Measurements from ENCODE around the gene PHF21B. TPM values are rescaled to one million over a fixed set of nuclear protein-coding genes. Genes with fewer than 3 reads are reported as not detected.

Gene PHF21B
- total RNA-seq, 1 donor from 2014 or later: 0.30 TPM

DNA sequence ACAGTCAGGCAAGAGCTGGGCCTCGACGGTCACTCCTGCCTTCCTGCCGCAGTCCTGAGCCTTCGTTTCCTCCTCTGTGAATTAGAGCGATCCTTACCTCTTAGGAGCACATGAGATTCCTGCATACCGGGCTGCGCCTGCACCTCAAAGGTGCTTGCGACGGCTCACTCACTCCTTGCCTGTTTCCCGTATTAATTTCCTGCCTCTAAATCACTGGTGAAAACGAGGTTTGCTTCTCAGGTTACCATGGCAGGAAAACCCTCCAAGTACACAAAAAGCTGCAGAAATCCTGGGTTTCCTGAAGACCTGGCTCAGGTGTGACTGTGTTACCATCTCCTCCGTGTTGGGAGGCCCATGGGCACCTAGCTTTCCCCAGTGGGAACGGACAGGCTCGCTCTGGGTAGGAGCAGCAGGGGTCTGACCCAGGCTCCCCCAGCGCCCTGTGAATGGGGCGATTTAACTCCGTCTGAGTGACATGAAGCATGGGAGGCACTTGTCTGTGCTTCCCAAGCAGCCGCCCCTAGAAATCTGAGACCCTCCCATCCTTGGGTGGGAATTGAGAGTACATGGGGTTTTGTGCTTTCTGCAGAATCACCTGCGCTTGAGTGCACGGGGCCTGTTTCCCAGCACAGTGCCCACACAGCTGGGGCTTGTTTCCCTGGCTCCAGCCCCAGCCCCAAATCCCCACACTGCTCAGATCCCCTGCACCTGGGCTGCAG, 64.8 kb downstream of the PHF21B start:
- intact Hi-C loops (cut with DNase I): no loop called here
- no peak for DNase-seq
- no peak for ATAC-seq (ENCODE audit: poor library complexity)

DNA sequence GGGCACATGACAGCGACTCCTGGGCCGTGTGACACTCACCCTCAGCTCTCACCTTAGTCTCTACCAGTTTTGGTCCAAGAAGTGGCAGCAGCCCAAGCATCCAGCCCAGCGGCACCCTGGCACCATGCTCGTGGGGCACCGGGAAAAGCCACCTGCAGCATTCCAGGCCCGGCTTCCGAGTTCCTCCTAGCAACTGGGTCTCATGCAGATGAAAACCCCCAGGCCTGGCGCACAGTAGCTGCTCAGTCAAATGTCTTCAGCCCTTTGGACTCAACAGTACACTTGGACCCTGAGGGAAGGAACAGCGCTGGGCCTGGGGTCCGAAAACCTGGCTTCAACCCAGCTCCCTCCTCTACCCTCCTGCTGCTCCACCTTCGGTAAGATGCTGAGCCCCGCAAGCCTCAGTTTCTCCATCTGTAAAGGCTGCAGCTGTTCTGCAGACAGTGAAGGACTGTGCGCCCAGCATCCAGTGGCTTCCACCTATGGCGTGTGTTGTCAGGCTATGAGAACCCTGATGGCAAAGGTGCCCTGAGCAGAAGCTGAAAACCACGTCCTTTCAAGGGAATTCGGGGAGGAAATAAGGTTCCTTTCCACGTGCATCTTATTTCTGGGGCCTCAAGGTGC, 66.0 kb downstream of the PHF21B start:
- ATAC-seq (ENCODE audit: poor library complexity): no peak
- intact Hi-C loops (cut with DNase I): no loop called here
- DNase-seq: no peak

DNA sequence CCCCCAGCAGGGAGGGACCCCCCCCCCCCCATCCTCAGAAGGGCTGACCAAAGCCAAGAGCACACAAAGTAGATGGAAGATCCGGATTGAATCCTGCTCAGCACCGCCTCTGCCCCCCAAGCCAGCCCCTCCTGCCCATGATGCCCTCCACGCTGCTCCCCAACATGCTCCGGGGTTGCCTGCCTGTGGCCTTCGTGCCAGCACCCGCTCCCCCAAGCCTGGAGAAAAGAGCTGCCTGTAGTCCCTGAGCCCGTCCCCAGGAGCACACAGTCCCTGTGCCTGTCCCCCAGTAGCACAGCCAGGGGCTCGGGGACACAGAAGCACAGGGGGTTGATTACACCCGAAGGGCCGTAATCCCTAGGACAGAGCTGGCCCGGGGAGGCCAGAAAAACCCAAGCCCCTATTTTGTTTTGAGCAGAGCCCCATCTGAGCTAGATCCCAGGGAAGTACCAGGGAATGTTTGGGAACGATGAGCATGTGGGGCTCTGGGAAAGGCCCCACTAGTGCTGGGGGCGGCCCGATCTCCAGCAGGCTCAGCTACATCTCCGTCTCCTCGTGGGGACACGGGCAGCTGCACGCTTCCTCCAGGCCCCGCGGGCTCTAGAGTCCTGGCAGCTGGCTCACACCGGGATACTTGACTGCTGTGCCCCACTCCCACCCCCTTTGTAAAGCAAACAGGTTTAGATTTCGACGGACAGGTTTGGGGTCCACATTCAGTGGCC, 66.7 kb downstream of the PHF21B start:
- intact Hi-C loops (cut with DNase I): no loop called here
- DNase-seq (no peak), ATAC-seq (ENCODE audit: poor library complexity) (no peak)

DNA sequence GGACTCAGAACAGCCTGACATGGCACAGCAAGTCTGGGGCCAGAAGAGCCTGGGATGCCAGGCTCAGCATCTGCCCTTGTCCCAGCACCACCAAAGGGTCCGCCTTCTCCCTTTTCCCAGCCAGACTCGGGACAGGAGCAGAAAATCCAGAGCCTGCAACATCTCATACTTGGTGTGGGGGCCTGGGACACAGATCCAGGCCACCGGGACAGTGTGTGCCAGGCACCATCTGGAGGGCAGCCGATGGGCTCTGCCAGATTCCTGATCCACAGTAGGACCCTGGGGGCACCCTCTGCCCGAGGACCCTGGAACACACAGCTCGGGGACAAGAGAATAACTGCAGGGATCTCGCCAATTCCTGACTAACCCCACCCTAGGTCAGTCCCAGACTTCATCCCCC, 67.7 kb downstream of the PHF21B start:
- no peak for ATAC-seq (ENCODE audit: poor library complexity)
- intact Hi-C loops (cut with DNase I): no loop called here
- DNase-seq: no peak

DNA sequence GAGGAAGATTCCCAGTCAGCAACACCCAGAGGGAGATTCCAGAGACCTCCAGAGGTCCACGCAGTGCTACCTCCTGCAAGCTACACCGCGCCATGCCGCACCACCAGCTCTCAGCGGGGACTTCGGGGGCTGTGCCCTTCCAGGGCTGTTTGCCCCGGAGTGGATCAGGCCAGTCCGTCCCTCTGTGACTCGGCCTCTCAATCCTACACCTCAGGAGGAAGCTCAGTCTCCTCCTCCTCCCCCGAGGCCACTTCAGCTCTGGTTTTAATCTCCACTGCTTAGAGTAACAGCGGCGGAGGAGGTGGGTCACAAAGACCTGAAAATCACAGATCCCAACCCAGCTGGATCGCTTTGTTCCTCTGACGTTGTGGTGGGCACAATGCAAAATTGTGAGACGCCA, 68.6 kb downstream of the PHF21B start:
- ATAC-seq (ENCODE audit: poor library complexity): no peak
- intact Hi-C loops (cut with DNase I): no loop called here
- no peak for DNase-seq

DNA sequence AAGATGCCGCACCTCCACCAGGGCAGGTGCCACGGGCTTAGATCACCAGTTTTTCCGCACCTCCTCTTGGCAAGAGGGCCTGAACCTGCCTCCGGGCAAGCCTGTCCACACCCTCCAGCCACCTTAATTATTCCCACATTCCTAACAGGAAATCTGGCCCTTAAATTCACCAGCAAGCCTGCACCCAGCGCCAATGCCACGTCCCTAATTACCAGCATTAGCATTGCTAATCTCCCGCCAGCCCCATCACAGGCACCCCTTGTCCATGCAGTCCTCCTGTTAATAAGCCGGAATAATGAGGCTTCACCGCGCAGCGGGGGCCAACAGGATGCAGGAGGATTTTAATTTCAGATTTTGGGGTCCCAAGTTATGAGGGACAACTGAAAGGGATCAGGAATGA, 69.7 kb downstream of the PHF21B start:
- DNase-seq (peak; percentile 14), ATAC-seq (ENCODE audit: poor library complexity) (no peak)
- intact Hi-C loops (cut with DNase I): no loop called here

DNA sequence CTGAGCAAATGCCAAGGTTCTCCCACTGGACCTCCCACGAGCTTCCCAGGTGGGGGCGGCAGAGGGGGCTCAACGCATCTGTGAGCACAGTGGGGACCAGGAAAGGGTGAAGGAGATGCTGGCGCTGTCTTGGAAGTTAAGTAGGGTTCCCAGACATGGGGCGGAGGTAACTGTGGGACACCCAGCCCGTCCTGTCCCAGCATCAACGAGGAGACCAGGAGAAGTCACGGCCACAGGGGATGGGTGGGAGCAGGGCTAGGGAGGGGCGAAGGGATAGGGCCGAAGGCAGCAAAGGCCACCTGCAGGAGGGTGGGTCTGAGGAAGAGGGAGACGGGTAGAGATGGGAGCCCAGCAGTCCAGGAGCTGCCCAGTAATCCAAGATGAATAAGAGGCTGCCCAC, 70.4 kb downstream of the PHF21B start:
- no peak for ATAC-seq (ENCODE audit: poor library complexity)
- intact Hi-C loops (cut with DNase I): no loop called here
- peak; percentile 14 for DNase-seq

DNA sequence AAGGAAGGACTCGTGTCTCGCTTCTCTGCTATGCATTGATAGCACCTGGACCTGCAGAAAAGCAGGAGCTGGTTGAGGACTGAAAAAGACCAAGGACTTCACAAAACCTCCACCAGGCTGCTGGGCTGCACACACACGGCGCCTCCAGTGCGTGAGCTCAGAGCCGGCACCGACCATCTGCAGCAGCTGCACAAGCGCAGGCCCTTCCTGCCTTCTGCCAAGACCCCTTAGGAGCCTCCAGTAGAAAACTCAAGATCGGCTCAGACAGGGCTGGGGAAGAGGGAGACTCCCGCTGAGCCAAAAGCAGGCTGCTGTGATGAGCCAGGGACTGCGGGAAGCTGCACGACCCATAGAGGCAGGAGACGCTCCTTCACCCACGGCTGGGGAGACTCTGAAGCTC, 70.9 kb downstream of the PHF21B start:
- intact Hi-C loops (cut with DNase I): no loop called here
- no peak for ATAC-seq (ENCODE audit: poor library complexity)
- DNase-seq: peak; percentile 36

DNA sequence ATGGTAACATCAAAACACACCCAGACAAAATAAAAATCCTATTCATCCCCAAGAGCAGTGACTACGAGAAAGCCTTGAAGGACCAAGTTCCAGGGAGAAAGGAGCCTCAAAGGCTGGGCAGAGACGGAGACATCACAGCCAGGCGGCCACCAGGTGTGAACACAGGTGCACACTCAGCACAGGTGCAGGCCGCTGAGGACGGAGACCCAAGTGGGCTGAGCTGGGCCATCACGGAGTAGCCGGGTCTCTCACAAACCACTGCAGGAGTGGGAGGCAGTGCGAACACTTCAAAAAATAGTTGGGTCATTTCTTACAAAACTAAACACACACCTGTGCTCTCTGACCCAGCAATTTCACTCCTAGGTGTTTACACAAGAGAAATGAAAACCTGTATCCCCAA, 72.6 kb downstream of the PHF21B start:
- peak; percentile 18 for DNase-seq

DNA sequence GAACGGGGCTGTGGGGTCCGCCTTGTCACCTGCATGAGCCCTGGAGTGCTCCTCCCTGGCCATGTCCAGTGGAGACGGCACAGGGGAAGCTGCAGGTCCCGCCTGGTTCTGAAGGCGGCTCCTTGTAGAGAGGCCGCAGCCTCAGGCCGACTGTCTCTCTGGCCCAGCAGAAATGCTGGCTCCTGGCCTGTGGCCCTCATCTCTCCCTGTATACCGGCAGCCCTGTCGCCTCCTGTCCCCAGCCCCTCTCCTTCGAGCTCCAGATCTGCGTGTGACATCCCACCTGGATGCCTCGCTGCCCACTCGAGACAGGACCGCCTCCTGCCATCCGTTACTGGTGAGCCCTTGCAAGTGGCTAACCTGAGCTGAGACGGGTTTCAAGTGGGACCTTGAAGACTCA, 73.6 kb downstream of the PHF21B start:
- intact Hi-C loops (cut with DNase I): no loop called here
- peak; percentile 44 for ATAC-seq (ENCODE audit: poor library complexity)
- peak; percentile 38 for DNase-seq

More for the DNA sequence above, 72.6 kb downstream of the PHF21B start:
- intact Hi-C loops (cut with DNase I): no loop called here
- ATAC-seq (ENCODE audit: poor library complexity): no peak

DNA sequence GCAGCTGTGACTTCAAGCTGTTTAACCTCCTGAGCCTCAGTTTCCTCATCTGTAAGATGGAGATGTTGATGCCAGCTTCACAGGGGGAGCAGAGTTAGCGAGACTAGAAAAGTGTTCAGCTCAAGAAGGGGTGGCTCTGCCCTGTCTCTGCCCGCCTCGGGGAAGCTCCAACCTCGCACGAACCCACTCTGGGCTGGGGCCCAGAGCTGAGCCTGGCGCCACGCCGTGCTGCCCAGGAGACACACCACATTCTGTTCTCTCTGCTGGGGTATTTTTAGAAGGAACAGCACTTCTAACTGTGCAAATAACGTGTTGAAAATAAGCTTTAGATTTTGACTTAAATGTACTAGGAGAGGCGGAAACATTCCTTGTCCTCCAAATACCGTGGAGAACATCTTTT, 74.1 kb downstream of the PHF21B start:
- intact Hi-C loops (cut with DNase I): no loop called here
- ATAC-seq (ENCODE audit: poor library complexity) (peak; percentile 88), DNase-seq (peak; percentile 66)

DNA sequence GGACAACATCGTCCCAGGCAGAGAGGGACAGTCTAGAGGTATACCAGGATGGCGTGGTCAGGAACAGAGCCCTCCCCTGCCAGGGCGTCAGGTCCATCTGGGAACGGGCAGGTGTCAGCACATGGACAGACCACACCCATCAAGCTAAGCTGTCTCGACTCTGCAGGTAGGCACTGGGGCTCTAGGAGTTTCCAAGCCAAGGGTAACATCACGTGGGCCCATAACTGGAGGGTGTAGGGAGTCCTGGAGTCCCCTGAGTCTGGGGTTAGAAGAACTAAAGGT, 75.4 kb downstream of the PHF21B start:
- intact Hi-C loops (cut with DNase I): no loop called here
- DNase-seq (peak; percentile 3), ATAC-seq (ENCODE audit: poor library complexity) (no peak)

DNA sequence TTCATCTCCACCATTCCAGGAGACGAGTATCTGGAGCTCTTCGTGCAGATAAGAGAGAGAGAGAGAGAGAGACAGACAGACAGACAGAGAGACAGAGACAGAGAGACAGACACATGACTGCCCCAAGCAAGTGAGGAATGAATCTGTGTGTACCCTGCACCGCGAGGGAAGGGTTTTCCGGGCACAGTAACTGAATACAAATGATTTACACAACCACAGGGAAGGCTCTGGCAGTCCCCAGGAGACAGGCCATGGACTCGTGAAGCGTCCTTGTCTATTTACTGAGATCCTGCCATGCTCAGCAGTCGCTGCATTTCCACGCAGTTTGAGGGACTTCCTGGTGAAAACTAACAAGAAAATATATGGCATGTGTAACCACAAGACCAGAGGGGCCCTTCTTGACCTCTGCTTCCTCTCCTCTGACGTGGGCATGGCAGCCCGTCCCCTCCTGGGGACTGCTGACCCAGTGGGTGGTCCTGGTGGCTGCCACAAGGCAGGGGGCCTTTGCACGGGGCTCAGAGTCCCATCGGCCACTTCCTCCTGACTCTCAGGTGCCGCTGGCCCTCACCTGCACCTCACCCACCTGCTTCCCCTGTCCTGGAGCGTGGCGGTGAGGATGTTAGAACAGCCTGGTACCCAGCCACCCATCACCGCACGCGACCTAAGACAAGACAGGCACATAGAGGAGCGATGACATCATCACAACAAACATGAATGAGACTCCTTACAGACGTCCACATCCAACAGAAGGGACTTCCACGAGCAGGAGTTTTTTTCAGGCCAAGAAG, 75.9 kb downstream of the PHF21B start:
- ATAC-seq (ENCODE audit: poor library complexity) (no peak), DNase-seq (peak; percentile 13)
- intact Hi-C loops (cut with DNase I): no loop called here

DNA sequence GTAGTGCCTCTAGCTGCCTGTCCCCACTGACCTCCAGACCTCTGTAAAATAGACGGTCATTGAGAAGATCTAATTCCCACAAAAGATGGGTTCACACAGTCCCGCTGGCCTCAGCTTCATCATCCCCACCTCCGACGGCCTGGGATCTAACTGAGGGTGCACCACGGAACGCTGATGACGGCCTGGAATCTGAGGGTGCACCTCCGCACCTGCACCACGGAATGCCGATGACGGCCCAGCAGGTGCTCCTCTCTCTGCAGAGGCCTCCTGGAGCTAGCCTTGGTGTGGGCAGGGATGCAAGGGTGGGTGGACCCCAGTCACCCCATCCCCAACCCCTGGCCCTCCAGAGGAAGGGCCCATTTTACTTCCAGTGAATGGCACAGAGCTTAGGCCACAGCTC, 77.3 kb downstream of the PHF21B start:
- DNase-seq (peak; percentile 32), ATAC-seq (ENCODE audit: poor library complexity) (no peak)
- intact Hi-C loops (cut with DNase I): no loop called here

DNA sequence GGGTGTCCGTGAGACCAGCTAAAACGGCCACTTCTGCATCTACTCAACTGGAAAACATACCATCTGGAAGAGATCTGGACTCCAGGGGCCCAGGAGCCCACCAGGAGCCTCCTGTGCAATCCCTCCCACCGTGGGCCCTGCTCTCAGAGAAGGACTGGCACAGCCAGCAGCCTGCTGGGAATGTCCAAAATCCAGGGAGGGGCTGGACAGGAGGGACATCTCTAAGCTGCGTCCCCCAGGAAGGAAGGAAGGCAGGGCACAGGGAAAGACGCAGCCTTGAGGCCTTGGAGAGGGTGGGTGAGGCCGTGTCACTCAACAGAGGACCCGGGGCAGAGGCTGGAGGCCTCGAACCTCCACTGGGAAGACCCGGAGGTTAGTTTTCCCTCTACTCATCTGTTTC, 78.0 kb downstream of the PHF21B start:
- peak; percentile 22 for DNase-seq
- intact Hi-C loops (cut with DNase I): no loop called here
- ATAC-seq (ENCODE audit: poor library complexity): no peak

DNA sequence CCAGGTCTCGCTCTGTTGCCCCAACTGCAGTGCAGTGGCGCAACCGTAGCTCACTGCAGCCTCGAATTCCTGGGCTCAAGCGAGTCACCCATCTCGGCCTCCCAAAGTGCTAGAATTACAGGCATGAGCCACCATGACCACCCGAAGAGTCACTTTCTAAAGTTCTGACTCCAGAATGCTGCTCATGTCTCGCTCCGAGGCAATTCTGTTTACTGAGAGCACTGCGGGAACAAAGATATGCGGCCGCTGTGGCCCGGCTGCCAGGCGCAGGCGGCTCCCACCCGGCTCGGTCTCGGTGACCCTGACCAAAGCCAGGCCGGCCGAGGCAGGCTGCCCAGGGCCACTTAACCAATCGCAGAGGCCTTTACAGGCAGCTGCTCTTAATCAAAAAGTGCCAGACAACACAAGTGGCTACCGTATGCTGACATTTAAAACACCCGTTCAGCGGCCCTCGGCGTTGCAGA, 78.7 kb downstream of the PHF21B start:
- intact Hi-C loops (cut with DNase I): no loop called here
- ATAC-seq (ENCODE audit: poor library complexity) (peak; percentile 91), DNase-seq (peak; percentile 88)

DNA sequence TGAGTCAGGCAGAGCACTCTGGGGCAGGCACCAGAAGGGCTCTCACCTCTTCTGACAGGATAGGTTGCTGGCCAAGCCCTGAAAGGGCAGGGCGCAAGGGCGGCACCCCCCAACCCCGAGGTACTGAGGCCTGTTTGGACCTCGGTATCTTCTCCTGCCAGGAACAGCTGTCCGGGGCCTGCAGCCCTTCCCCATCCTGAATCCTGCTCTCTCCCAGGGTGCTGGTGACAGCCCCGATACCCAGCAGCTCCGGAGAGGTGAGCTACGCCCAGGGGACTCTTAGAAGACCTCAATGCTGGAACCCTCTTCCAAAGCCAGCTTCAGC, 79.1 kb downstream of the PHF21B start:
- DNase-seq: no peak
- ATAC-seq (ENCODE audit: poor library complexity): peak; percentile 19
- intact Hi-C loops (cut with DNase I): no loop called here

DNA sequence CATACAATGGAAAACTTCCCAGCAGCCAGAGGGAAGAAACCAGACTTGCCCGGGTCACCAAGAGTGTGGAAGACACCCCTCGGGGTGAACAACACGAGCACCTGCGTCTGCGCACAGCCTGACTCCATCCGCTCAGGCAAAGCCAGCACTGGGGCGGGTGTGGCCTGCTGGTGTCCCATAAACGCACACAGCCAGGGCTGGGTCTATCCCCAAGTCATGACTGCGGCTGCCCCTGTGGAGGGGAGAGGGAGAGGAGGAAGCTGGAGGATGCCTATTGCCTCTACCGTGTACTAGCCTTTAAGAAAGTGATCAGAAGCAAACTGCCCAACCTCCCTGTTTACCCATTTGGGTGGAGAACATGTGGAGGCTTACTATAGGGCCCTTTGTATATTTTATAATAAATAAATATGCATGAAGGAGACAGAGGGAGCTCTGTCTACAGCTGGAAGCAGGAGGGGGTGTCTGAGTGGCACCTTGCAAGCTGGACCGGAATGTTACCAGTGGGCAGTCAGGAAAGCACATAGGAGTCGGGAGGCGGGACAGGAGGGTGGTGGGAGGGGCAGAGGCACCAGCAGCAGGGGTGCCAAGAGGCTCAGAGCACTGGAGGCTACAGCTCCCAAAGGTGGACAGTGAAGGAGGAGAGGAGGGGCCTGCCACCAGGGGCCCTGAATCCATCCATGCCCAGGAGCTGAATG, 79.6 kb downstream of the PHF21B start:
- ATAC-seq (ENCODE audit: poor library complexity): peak; percentile 65
- DNase-seq: peak; percentile 31
- intact Hi-C loops (cut with DNase I): no loop called here

Measured in Right ventricle myocardium superior (tissue), 1 donor.